SU-DHL-6 (cell line): Measurements from ENCODE around the gene SURF6.

ENCODE experiments used
- H2AFZ ChIP-seq: fragments of 200-600 bp; sonication (generic); 2 replicates; pipeline ENCODE4 v1.6.1; 2014; ENCODE audit warnings: low read depth, mild to moderate bottlenecking, moderate library complexity, mixed read lengths, antibody characterized with exemption, low read length; ENCODE audit not compliant: severe bottlenecking
- H3F3A ChIP-seq: fragments of 200-600 bp; shearing (Covaris generic); 2 replicates; pipeline ENCODE4 v1.6.0; 2016; ENCODE audit warnings: antibody characterized with exemption, mild to moderate bottlenecking; ENCODE audit not compliant: insufficient read depth
- H3K27ac ChIP-seq: fragments of 200-600 bp; sonication (generic); 2 replicates; pipeline ENCODE4 v1.5.1; 2016; ENCODE audit warnings: low read depth, mild to moderate bottlenecking, low read length, moderate library complexity, mixed read lengths
- H3K27me3 ChIP-seq: fragments of 200-600 bp; sonication (generic), shearing (Covaris generic); 2 replicates; pipeline ENCODE4 v1.6.0; 2014; ENCODE audit warnings: mild to moderate bottlenecking, low read length
- H3K36me3 ChIP-seq: fragments of 200-600 bp; sonication (generic); 2 replicates; pipeline ENCODE4 v1.6.1; 2014; ENCODE audit warnings: mild to moderate bottlenecking, low read length, mixed read lengths
- H3K4me2 ChIP-seq: fragments of 300-600, 200-600 bp; shearing (Covaris generic), sonication (generic); 2 replicates; pipeline ENCODE4 v1.6.0; 2014; ENCODE audit warnings: low read length, low read depth, mild to moderate bottlenecking; ENCODE audit not compliant: poor library complexity, severe bottlenecking
- H3K4me3 ChIP-seq: fragments of 200-600 bp; sonication (generic); 2 replicates; pipeline ENCODE4 v1.5.1; 2014; ENCODE audit warnings: antibody characterized with exemption, low read length, mild to moderate bottlenecking, mixed read lengths; ENCODE audit not compliant: insufficient read depth, poor library complexity, severe bottlenecking
- H3K79me2 ChIP-seq: fragments of 200-600 bp; sonication (generic); 2 replicates; pipeline ENCODE4 v1.6.1; 2014; ENCODE audit warnings: mild to moderate bottlenecking, low read length, moderate library complexity; ENCODE audit not compliant: insufficient read depth
- H3K9ac ChIP-seq: fragments of 200-600 bp; sonication (generic); 2 replicates; pipeline ENCODE4 v1.7.0; 2014; ENCODE audit warnings: mild to moderate bottlenecking, low read length
- H3K9me2 ChIP-seq: fragments of 200-600 bp; sonication (generic); replicated peaks from 2 replicates; pipeline ENCODE4 v1.6.1; 2014; ENCODE audit warnings: low read length; ENCODE audit not compliant: insufficient read depth
- H3K9me3 ChIP-seq: fragments of 200-600 bp; sonication (generic); 2 replicates; pipeline ENCODE4 v1.6.1; 2014; ENCODE audit warnings: low read length, mixed read lengths; ENCODE audit not compliant: insufficient read depth
- H4K20me1 ChIP-seq: fragments of 200-600 bp; sonication (generic); 2 replicates; pipeline ENCODE4 v1.6.1; 2014; ENCODE audit warnings: low read depth, mild to moderate bottlenecking, antibody characterized with exemption, low read length, moderate library complexity, mixed read lengths
- CTCF ChIP-seq: fragments of 200-600 bp; sonication (generic); IDR thresholded peaks from one replicate; pipeline ENCODE4 v1.5.1; 2017; ENCODE audit warnings: antibody characterized with exemption, mild to moderate bottlenecking, low read length, moderate library complexity; ENCODE audit not compliant: insufficient read depth, poor library complexity, severe bottlenecking
- EZH2phosphoT487 ChIP-seq: fragments of 200-600 bp; sonication (generic), shearing (Covaris generic); conservative IDR thresholded peaks from 2 replicates; pipeline ENCODE4 v1.6.1; 2018; ENCODE audit warnings: mild to moderate bottlenecking, antibody characterized with exemption, low read length, moderate library complexity, mixed read lengths

The SURF6 gene

GRCh38 chr9:133372144-133372543 is 36.2 kb upstream of the SURF6 start:
- Histone ChIP-seq H3K36me3 (no peaks in the 10 kb centered on the region), H3F3A (peaks cover 5% of the 10 kb centered on the region; the same call in 1 of the 2 replicates), H3K27ac (no peak overlapping the region), H3K9me2 (no peaks in the 10 kb centered on the region), H3K9ac (no peak overlapping the region), H3K4me2 (no peak overlapping the region), H2AFZ (no peak overlapping the region), H4K20me1 (no peaks in the 10 kb centered on the region; the same call in 1 of the 2 replicates), H3K9me3 (no peaks in the 10 kb centered on the region), H3K4me3 (no peak overlapping the region), H3K79me2 (peaks cover 77% of the 10 kb centered on the region), H3K27me3 (no peaks in the 10 kb centered on the region)
- no peak for TF ChIP-seq CTCF
- TF ChIP-seq EZH2phosphoT487, result no peak

DNA sequence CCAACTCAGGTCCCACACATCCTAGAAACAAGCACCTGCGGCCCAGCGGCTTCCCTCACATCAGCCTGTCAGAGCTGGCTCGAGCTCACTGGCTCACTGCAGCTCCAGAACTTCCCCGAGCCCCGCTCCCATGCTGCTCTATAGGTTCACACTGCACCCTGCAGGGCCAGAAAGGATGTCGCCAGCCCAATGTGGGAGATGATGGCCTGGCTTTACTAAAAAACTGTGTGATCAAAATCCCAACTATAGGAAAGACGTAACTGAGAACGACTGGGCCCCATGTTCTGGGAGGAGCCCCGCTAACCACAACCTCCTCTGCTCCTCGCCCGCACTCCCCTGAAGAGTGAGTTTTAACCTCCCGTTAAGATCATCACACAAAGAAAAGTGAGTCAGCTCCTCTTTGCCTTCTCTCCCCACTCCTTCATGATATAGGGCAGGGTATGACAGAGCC is 35.3 kb upstream of the SURF6 start:
- TF ChIP-seq EZH2phosphoT487 (no peak), CTCF (no peak)
- peaks cover 82% of the 10 kb centered on the region for H3K79me2 ChIP-seq
- H3K27me3 ChIP-seq, result no peaks in the 10 kb centered on the region
- no peaks in the 10 kb centered on the region for H3F3A ChIP-seq
- H3K9me2 ChIP-seq, result no peaks in the 10 kb centered on the region
- H2AFZ ChIP-seq, result no peak overlapping the region
- no peaks in the 10 kb centered on the region for H3K9me3 ChIP-seq
- H3K36me3 ChIP-seq, result 0 out of 2 replicates have a peak, but pooled peaks cover under 1% of the 10 kb centered on the region
- no peaks in the 10 kb centered on the region; the same call in 1 of the 2 replicates for H4K20me1 ChIP-seq
- H3K27ac ChIP-seq, result no peak overlapping the region
- H3K4me2 ChIP-seq, result no peak overlapping the region
- no peak overlapping the region for H3K4me3 ChIP-seq
- H3K9ac ChIP-seq, result no peak overlapping the region

DNA sequence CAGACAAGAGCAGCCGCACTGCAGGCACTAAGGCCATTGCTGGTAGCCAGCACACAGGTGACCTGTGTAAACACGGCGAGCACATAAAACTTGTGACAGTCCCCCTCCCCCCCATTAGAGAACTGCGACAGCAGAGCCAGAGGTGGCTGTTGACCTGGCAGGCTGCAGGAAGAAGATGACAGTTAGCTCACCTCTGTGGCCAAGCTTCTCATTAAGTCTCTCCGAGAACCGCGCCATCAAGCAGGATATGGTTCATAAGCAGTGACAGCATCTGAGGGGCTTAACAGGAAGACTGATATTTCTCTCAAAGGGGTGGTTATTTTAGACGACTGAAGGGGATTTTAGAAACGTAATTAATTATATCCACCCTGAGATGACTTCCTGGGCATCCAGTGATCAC is 34.7 kb upstream of the SURF6 start:
- H3K27me3 ChIP-seq, result no peaks in the 10 kb centered on the region
- H4K20me1 ChIP-seq, result no peaks in the 10 kb centered on the region; the same call in 1 of the 2 replicates
- H3K9ac ChIP-seq, result no peak overlapping the region
- H3K27ac ChIP-seq, result no peak overlapping the region
- H3K4me3 ChIP-seq, result no peak overlapping the region
- TF ChIP-seq EZH2phosphoT487 (no peak), CTCF (no peak)
- peaks cover 6% of the 10 kb centered on the region; the same call in 1 of the 2 replicates for H3K36me3 ChIP-seq
- no peak overlapping the region for H3K4me2 ChIP-seq
- peaks cover 86% of the 10 kb centered on the region for H3K79me2 ChIP-seq
- no peak overlapping the region for H2AFZ ChIP-seq
- H3F3A ChIP-seq, result no peaks in the 10 kb centered on the region
- H3K9me3 ChIP-seq, result no peaks in the 10 kb centered on the region
- H3K9me2 ChIP-seq, result no peaks in the 10 kb centered on the region
